ENCODE data around the gene CCDC88B.

CCDC88B gene

GRCh38 chr11:64339754-64340408, at the start of gene CCDC88B:
CCDC88B (plus strand) TSS chr11:64340204; CDS start chr11:64340267, 63 bp downstream.
- no peak for DNase-seq

GRCh38 chr11:64290352-64291261, 49.4 kb upstream of the CCDC88B start:
- DNase-seq = no peak

GRCh38 chr11:64291262-64291751, 48.7 kb upstream of the CCDC88B start, which contains the start of gene KCNK4:
KCNK4 (plus strand) TSS chr11:64291302; CDS start chr11:64293019, 1,717 bp downstream.
- no peak for DNase-seq

GRCh38 chr11:64291752-64292459, 48.1 kb upstream of the CCDC88B start:
- no peak for DNase-seq

- DNase-seq = no peak
Observed at GRCh38 chr11:64292460-64293254, 47.3 kb upstream of the CCDC88B start.

- no peak for DNase-seq
Observed at GRCh38 chr11:64294774-64295173, 45.2 kb upstream of the CCDC88B start.

- no peak for DNase-seq
Observed at GRCh38 chr11:64295760-64296159, 44.2 kb upstream of the CCDC88B start.

GRCh38 chr11:64296236-64296635, 43.8 kb upstream of the CCDC88B start:
- no peak for DNase-seq

GRCh38 chr11:64296830-64297698, 42.9 kb upstream of the CCDC88B start:
- DNase-seq = no peak

GRCh38 chr11:64297699-64298358, 42.2 kb upstream of the CCDC88B start:
- DNase-seq = no peak

- no peak for DNase-seq
Observed at GRCh38 chr11:64298966-64299846, 40.8 kb upstream of the CCDC88B start.

- DNase-seq = no peak
Observed at GRCh38 chr11:64299847-64300648, 40.0 kb upstream of the CCDC88B start, which contains the start of gene CATSPERZ. CATSPERZ (plus strand) TSS chr11:64300358; CDS start chr11:64300411, 53 bp downstream.

GRCh38 chr11:64303109-64304031, 36.6 kb upstream of the CCDC88B start:
- DNase-seq = no peak

- no peak for DNase-seq
Observed at GRCh38 chr11:64304032-64304315, 36.0 kb upstream of the CCDC88B start.

- DNase-seq = peak; percentile 83 to 91
Observed at GRCh38 chr11:64304316-64305072, 35.5 kb upstream of the CCDC88B start.

- peak; percentile 96 to 98 for DNase-seq
Observed at GRCh38 chr11:64305075-64305690, 34.8 kb upstream of the CCDC88B start, which contains the start of gene ESRRA. ESRRA (plus strand) TSS chr11:64305524; CDS start chr11:64307180, 1,656 bp downstream.

Measured in SW 1271 (cell line).